HG03139 (cell line): Measurements from ENCODE around the gene FGGY.
A peak's percentile ranks its signal among the peaks of the same experiment; 100 is the strongest.

ENCODE experiments used
- ATAC-seq: cut with Tn5 transposase; IDR thresholded peaks from one replicate; pipeline ENCODE4 v1.9.1; 2021; ENCODE audit not compliant: unreplicated experiment

The FGGY gene

DNA sequence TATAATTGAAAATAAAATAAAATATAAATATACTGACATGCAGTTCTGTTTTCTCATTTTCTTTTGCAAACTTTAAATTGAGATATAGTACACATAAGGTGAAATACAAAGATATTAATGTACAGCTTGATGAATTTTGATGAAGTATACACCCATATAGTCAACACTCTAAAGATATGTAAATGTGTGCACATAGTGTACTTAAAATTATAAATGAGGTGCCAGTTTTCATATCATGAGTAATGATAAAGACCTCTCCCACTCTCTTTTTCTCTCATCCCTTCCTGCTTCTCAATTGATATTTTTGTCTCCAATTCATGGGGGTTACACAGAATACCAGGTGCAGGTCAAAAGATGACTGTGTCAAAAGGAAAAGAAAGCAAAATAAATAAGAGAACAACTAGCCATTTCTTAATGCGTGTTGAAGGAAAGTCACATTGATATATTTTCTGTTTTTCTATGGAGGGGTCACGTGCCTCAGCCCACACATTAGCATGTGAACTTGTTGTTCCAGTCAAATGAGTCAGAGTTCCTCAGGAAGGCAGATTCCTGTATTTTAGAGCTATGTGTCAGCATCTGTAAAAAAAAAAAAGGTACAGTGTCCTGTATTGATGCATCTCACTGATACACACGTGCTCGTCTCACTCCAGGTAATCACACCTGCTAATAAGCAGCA lies 453.6 kb downstream of the FGGY start:
- ATAC-seq = no peak

DNA sequence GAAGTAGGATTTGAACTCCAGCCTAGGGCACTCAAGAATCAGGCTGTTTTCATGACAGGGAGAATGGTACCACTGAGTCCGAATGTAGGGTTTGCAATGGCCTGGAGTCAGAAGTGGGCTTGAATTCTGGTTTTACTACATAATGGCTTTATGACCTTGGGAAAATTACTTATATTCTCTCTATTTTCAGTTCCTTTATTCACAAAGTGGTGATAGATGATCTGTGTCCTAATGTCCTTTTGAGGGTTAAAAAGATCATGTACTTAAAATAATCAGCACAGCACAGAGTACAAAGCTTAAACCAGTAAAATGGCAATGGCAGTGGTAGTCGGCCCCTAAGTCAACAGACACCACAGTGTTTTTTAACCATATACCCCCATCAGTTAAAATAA lies 454.1 kb downstream of the FGGY start:
- ATAC-seq = no peak

DNA sequence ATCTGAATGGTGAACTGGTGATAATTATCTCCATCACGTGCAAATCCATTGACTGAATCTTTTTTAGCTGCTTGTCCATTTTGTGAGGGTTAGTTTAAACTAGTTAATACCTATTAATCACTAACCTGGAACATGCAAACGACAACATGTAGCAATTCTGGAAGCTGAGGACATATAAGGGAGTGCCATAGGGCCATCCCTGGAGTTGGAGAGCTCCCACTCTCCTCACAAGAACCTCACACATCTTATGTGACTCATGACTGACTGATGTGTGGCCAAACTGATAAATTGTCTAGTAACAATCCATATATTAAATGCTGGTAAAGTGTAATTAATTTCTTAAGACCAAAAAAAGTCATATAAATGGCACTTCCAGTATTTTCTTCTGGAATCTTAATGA lies 454.9 kb downstream of the FGGY start:
- no peak for ATAC-seq

DNA sequence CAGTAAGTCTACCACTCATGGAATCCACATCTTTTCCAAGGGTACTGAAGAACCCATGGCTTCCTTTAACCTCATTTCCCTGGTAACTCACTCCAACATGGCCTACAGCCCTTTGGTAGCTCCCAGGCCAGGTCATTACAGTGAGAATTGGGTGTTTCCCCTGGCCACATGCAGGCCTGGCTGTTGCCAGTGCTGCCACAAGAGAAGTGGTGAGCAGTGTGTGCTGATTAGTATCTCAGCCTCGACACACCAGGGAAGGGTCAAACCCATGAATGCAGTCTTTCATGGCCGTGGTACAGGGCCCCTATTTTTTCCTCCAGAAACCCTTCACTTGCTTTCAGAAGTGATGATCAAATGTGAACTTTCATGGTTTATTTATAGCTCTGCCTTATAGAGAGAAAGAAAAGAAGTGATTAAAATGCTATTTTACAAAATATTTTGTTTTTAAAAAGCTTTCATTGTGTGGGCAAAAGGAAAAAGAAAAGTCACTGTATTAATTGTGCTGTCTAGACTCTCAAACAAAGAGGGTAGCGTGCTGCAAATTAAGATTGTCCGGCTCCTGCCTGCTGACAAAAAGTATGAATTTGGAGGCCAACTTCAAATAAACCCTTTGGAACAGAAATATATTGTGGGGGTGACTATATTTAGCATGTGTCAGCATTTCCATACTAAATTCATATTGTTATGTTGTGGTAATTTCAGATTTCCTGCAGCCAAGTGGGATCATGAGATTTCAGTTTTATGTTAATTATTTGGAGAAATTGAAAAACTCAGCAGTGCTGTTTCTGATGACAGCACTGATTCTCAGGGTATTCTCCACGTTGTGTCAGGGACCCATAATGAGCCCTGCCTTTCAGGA lies 455.9 kb downstream of the FGGY start:
- ATAC-seq = peak; percentile 54

DNA sequence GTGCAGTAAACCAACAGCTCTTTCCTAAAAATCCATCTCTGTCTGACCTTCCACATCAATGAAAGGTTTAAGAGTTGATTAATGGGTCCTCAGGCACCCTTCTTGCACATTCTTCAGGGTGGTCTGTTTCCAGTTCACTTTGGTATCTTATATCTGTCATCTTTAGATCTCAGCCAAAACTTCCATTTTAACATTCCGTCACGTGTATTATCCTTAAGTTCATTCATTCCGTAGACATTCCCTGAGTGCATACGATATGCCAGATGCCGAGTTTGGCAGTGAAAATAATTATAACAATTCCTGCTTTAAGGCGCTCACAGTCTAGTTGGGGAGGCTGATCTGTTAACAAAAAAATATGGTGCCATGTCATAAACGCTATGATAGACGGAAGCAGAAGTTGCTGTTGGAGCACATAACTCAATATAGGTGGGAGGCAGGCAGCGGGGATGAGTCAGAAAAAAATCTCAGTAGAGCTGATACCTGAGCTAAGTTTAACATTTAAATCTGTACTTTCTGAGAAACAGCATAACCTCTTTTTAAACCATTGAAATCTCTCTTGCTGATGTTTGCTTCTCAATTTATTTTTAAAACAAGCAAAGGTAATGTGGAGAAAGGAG lies 458.3 kb downstream of the FGGY start:
- ATAC-seq = no peak

DNA sequence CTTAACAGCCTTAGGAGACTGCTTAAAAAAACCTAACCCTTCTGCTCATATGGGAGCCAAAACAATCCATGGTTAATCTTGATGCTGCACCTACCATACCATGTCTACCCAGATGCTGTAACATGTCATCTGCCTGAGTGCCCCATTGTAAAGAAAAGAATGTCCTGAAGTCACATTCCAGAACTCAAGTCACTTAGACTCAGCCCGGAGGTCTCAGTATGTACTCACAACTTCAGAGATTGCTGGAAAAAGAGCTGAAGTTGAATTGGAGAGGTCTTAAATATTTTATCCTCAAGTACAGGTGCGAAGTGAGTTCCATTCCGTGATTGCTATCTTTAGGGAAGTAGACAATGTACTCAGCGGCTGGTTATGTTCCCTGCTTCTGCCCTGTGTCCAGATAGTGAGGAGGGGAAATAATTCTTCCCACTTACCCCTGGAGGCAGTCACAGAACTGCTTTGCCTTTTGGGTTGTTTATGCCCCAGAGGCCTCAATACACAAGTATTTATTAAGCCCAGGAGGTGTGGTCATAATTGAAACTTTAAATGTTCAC lies 460.4 kb downstream of the FGGY start:
- ATAC-seq = no peak

DNA sequence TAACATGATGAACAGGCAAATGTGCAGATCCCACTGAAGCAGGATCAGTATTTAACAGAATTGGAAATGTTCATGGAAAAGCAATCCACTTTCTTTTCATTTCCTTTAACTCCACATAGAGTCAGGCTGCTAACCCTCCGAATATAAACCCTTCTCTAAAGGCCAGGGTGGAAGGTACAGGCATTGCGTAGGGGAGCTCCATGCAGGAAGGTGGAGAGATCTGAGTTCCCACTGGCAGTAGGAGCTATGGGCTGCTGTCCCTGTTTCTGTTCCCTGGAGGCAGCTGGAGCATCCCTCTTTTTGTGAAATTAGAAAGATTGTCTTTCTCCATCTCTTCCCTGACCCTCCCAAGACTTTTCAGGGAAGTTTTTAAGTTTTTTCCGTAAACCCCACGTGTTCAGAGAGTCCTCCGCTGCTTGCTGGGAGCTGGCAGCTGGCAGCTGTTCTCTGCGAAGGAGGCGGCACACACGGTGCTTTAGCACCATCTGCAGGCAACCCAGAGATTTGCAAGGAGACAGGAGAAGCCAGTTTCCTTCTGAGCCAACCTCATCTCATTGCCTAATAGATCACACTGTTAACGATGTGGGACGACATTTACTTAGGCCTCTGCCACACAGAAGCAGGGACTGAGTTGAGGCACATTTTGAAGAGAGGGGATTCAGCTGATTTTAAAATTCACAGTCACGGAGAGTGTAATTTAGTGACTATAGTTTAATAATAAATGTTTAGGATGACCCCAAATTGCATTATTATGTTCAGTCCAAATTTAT lies 462.4 kb downstream of the FGGY start:
- peak; percentile 83 for ATAC-seq

DNA sequence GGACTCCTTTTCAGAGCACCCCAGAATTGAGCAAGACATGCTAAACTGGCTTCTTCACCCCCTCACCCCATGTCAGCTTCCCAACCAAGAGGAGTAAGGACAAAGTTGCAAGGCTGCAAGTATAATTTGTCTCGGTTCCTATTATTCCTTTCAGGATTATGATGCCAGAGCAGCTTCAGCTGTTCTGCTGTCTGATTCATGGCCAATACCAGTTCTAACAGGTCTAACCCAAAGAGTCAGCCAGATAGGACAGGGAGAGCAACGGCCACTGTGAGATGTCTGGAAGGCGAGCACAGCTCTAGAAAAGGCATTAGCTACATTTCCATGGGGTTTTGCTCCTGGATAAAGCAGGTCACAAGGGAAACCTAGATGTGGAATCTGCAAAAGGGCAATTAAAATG lies 464.5 kb downstream of the FGGY start:
- ATAC-seq = no peak

DNA sequence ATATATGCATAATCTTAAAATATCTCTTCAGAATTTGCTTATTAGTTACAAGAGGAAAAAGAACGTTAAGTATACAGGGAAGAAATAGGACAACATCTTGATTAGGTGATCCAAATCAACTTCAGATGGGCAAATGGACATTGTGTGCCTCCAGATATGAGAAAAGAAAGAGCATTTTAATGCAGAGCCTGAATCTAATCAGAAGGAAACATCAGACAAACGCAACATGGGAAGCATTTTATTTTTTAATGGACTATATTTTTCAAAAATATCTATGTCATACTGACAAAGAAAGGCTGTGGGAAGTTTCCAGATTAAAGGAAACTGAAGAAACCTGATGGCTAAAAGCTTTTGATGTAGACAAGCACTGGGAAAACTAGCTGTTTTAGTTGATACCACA lies 466.5 kb downstream of the FGGY start:
- ATAC-seq = no peak

DNA sequence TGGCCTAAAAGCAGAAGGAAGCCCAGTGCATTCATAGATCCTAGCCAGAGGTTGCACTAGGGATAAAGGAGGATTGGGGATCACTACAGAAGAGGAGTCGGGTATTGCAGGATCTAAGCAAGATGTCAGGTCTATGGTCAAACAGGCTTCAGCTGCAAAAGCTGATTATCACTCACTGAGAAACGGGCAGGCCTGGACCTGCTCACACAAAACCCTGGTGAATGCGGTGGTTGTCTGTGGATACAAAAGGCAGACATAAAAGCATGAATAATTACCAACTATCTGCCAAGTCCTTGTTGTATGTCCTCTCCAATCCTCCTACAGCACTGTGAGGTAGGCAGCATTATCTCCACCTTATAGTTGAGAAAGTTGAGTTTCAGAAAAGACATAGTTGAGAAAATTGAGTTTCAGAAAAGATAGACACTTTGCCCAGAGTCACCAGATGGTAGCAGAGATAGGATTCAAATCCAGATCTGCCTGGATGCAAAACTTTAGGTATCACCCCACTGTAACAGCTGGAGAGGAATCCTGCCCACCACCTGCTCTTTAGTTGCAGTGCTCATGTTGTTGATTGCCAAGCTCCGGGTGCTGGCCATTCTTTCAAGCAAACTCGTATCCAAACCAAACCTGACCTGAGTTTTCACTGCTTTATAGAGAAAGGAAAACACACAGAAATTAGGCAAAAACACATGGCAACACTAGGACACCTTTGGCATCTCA lies 468.3 kb downstream of the FGGY start:
- no peak for ATAC-seq

DNA sequence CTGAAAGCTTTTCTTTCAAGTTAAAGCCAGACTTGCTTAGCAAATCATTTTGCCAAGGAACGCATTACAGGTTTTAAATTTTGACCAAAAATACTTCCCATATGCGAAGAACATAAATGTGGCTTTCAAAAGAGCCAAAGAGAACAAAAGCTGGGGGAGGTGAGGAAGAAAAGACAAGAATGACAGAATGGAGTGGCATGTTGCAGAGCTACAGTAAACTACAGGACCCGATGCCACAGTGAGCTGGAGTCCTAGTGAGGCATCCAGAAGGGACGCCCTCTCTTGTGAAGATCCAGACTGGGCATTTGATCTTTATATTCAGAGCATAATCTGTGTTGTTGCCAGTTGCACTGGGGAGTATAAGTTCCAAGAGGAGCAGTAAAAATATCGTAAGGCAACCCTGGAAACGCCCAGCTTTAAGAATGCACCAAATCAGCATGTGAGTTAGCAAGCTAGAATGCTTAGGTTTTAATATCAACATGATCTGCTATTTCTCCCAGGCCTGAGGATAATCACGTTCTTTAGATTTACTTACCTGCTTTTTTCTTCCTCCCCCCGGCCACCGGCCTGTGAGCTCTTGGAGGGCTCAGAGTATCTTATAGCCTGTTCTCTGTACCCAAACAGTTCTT lies 469.4 kb downstream of the FGGY start:
- ATAC-seq = no peak

DNA sequence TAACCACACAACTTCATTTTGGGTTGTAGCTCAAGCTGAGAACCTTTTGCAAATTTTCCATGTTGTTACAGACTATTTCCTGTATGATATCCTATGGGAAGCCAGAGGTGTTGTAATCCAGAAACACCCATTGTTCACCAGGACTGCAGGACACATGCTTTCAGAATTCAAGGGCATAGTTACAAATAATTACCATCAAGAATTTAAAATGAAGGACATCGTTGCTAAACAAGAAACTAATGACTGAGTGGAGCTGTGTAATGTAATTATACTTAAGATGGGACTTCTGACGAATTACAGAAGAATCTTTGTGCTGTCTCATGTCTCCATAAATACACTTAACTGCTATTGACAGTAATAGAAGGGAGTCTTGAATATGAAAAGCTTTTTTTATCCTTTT lies 470.2 kb downstream of the FGGY start:
- ATAC-seq = no peak

DNA sequence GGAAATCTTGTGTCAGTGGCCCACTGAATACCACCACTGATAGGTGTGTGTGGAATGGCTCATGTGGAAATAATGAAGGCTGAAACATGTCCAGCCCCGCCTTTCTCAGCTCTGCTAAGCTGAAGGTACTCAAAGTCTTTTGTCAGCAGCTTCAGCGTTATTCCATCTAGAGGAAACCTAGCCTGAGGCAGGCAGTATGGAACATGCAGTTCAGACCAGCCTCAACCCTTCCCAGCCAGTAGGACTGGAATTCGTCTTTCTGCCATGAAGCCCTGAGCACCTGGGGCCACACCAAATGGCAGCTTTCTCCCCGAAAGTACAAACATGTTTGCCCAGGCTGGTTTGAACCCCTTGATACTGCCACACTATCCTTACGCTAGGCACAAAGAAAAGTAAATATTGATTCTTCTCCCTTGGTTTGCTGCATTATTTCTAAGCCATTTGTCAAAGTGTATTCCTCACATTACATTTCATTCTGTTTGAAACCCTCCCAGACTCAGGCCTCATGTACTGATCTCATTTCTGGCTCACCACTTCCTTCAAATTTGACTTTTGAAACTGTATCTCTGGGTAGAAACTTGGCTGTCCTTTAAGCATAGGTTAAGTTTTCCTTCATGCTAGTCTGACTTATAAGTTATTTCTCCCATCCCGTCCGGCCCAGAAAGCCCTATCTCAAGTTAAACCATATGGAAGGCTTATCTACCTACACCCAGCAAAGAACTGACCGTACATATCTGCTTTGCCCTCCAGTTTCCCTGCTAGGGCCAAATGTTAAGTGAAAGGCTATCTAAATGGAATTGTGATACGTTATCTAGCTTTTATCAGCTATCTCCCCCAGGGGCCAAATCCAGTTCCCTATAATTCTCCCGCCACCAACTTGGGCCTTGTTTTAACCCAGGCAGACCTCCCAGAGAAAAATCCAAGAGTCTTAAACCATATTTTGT lies 472.2 kb downstream of the FGGY start:
- no peak for ATAC-seq

DNA sequence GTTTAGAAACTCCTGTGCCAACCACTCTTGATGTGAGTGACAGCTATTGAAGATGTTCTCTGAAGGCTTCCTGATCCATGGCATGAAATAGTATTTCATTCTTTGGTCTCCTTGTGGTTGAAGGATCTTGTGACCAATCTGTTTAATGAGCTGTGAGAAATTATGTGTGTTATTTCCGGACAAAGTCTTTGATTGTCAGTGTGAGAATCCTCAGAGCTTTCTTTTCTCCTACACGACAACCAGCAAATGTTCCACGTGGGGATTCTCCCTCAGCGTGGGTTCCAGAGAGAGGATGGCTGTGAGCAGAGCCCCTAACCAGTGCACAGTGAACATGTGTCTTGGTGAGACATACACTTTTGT lies 472.8 kb downstream of the FGGY start:
- ATAC-seq = no peak

DNA sequence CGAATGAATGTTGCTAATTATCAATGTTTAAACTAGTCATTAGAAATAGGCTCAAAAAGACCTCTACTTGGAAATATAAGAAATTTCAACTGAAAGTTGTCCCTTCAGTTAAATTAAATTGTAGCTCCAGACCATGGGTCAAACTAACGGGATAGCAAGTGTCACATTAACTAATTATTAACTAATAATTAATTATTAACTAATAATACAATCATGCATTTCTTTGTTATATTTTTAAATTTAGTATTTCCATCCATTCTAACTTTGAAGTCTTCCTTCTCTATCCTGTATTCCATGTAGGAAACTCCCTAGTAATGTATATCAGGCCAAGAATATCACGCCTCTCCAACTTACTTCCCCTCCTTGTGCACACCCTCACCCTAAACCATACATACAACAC lies 474.5 kb downstream of the FGGY start:
- ATAC-seq = no peak

DNA sequence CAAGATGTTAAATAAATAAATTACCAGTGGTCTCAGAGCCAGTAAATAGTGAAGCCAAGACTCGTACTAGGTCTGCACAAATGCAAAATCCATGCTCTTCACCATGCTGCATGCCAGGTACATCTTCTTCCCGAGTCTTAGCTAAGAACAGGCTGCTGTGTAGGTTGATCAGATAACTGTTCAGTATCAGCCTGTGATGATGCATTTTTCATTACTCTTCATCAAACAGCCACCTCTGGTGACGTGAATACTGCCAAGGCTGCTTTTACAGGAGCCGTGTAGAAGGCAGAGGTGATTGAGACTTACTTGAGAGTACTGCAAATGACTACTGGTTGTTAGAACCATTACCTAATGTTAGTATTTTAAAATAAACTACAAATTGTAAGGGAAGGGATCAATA lies 478.6 kb downstream of the FGGY start:
- ATAC-seq = no peak

DNA sequence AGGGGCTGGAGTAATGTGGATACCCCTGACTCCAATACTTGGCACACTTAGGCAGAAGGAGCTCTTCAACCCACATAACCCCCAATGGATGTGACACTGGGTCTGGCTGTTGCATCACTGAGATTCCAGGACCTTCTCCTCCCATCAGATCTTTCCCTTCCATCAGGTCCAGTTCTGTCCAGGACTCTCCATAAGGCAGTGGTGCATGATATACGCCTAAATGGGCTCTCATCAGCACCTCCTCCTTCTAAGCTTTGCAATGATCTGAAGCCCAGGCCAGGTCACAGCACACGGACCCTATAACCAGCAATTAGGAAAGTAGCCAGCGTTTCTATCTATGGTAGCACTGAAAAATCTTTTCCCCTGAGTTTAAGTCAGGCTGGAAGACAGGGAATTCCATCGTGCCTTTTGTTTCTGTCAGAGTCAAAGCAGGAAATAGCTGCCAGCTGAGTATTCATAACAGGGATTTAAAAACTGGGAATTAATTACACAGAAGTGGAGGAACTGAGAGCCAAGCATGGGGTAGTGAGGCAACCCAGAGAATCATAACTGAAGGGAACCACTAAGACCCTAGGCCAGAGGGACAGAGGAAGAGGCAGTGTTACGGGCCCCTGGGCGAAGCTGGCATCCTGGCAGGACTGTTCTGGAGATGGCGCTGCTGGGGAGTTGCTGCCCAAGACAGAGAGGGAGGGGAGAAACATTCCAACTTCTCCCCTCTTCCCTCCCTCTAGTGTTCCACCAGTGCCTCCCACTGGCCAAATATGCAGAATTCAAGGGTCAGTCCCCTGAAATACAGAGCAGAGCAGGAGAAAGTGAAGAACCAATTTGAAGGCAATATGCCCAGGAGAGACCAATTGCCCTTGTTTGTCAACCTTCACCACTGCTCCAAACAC lies 480.3 kb downstream of the FGGY start:
- ATAC-seq = no peak

DNA sequence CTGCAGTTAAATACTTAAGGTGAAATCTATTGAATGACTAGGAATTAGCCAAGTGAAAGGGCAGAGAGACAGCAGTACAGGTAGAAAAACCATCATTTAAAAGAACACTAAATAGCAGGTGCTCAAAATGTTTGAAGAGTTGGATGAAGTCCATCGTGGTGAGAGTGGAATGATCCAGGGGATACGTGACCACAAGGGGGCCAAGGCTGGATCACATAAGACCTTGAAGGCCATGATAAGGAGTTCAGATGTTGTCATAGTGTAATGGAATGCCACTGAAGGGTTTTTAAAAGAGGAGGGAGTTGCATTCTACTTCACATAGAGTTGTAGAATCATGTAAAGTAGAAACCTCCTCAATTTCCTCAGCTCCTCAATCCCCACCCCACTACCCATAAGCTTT lies 483.1 kb downstream of the FGGY start:
- no peak for ATAC-seq
